WTC11 (cell line): ENCODE measurements around the gene FCN2. TPM values are rescaled to one million over a fixed set of nuclear protein-coding genes. Genes with fewer than 3 reads are reported as not detected.

Experiments used
- ATAC-seq: fragments of 200-7000 bp; cut with Tn5 transposase; 2 replicates; pipeline ENCODE4 v1.10.0; 2021; ENCODE audit warnings: mild to moderate bottlenecking, moderate library complexity
- CTCF ChIA-PET: fragments of 300-600 bp; sonication (Branson Sonifier 250); formaldehyde crosslinking; loops from one replicate; lab custom pipeline; 2021; ENCODE audit warnings: antibody characterized with exemption; lab: Charles Lee
- POLR2A ChIA-PET: fragments of 350-600 bp; sonication (Branson Sonifier 250); formaldehyde crosslinking; loops from one replicate; lab custom pipeline; 2021; ENCODE audit warnings: antibody characterized with exemption; lab: Charles Lee
- DNase-seq: peaks from one replicate; pipeline ENCODE4 v3.0.0; 2021; ENCODE audit warnings: low spot score
- H3K27ac Mint-ChIP-seq: 2 replicates; pipeline ENCODE4 v1.8.0; 2021; ENCODE audit warnings: mixed read lengths
- H3K27me3 Mint-ChIP-seq: 2 replicates; pipeline ENCODE4 v1.8.0; 2021; ENCODE audit warnings: low read depth, mild to moderate bottlenecking, moderate library complexity, mixed read lengths
- H3K36me3 Mint-ChIP-seq: 2 replicates; pipeline ENCODE4 v1.8.0; 2021; ENCODE audit warnings: mixed read lengths
- H3K4me1 Mint-ChIP-seq: 2 replicates; pipeline ENCODE4 v1.8.0; 2022; ENCODE audit warnings: mixed read lengths
- H3K4me3 Mint-ChIP-seq: 2 replicates; pipeline ENCODE4 v1.8.0; 2021; ENCODE audit warnings: mild to moderate bottlenecking, moderate library complexity, mixed read lengths
- H3K9me3 Mint-ChIP-seq: 2 replicates; pipeline ENCODE4 v1.8.0; 2021; ENCODE audit warnings: mixed read lengths
- FOXK1 ChIP-seq: sonication (generic); formaldehyde crosslinking; IDR thresholded peaks from 2 replicates; pipeline ENCODE4 v1.8.0; 2022; ENCODE audit warnings: mild to moderate bottlenecking, moderate library complexity, missing genetic modification reagents
- MYBL2 ChIP-seq: sonication (generic); formaldehyde crosslinking; IDR thresholded peaks from 2 replicates; pipeline ENCODE4 v1.8.1; 2023; ENCODE audit warnings: mild to moderate bottlenecking, moderate library complexity, missing genetic modification reagents
- NR2C2 ChIP-seq: sonication (generic); formaldehyde crosslinking; IDR thresholded peaks from 2 replicates; pipeline ENCODE4 v1.8.0; 2022; ENCODE audit warnings: mild to moderate bottlenecking, missing genetic modification reagents
- PRRX2 ChIP-seq: fragments of 250-450 bp; sonication (Bioruptor Pico); IDR thresholded peaks from 2 replicates; pipeline ENCODE4 v1.8.0; 2021; ENCODE audit warnings: mild to moderate bottlenecking
- RELA ChIP-seq: sonication (generic); formaldehyde crosslinking; IDR thresholded peaks from 2 replicates; pipeline ENCODE4 v1.8.1; 2022; ENCODE audit warnings: missing genetic modification reagents, mild to moderate bottlenecking, borderline replicate concordance
- ZNF138 ChIP-seq: sonication (generic); formaldehyde crosslinking; conservative IDR thresholded peaks from 2 replicates; pipeline ENCODE4 v1.8.1; 2022; ENCODE audit warnings: mild to moderate bottlenecking, moderate library complexity, missing genetic modification reagents
- ZNF423 ChIP-seq: fragments of 250-450 bp; sonication (Bioruptor Pico); IDR thresholded peaks from 2 replicates; pipeline ENCODE4 v2.1.2; 2022; ENCODE audit warnings: mild to moderate bottlenecking, moderate library complexity
- total RNA-seq: library from RNA; stranded (reverse); gene quantifications from 3 replicates; pipeline ENCODE4 v1.2.3, GENCODE V29; 2021
- TF ChIP-seq, protein P1 (sequence below): sonication (generic); formaldehyde crosslinking; IDR thresholded peaks from 2 replicates; pipeline ENCODE4 v1.8.0; 2022; ENCODE audit warnings: missing genetic modification reagents
- TF ChIP-seq, protein P2 (sequence below): sonication (generic); formaldehyde crosslinking; IDR thresholded peaks from 2 replicates; pipeline ENCODE4 v1.8.1; 2023; ENCODE audit warnings: mild to moderate bottlenecking, moderate library complexity, missing genetic modification reagents
- TF ChIP-seq, protein P3 (sequence below): sonication (generic); formaldehyde crosslinking; IDR thresholded peaks from 2 replicates; pipeline ENCODE4 v1.8.0; 2022; ENCODE audit warnings: mild to moderate bottlenecking, missing genetic modification reagents
- TF ChIP-seq, protein P4 (sequence below): sonication (generic); formaldehyde crosslinking; IDR thresholded peaks from 2 replicates; pipeline ENCODE4 v1.8.0; 2023; ENCODE audit warnings: mild to moderate bottlenecking, missing genetic modification reagents
- TF ChIP-seq, protein P5 (sequence below): sonication (generic); formaldehyde crosslinking; IDR thresholded peaks from 2 replicates; pipeline ENCODE4 v1.8.0; 2023; ENCODE audit warnings: missing genetic modification reagents, mild to moderate bottlenecking, borderline replicate concordance

FCN2 gene
- total RNA-seq, 1 experiment from 2014 or later = not detected

DNA sequence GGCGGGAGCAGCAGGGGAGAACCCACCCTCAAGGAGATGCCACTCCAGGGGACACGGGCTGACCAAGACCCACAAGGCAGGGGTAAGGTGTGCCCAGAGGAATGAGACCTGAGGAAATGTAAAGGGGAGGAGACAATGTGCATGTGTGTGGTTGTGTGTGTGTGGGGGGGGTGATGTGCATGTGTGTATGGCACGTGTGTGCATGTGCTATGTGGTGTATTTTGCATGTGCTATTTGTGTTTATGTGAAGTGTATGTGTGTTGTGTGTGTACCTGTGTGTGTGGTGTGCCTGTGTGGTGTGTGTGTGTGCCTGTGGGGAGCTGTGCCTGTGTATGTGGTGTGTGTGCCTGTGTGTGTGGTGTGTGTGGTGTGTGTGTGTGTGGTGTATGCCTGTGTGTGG lies 33.5 kb upstream of the FCN2 start:
- CTCF ChIA-PET = no interaction called here
- Mint-ChIP-seq H3K4me1 (no peaks in the 10 kb centered on the region), H3K9me3 (no peaks in the 10 kb centered on the region), H3K36me3 (peaks cover 4% of the 10 kb centered on the region; the same call in 1 of the 2 replicates), H3K27ac (no peak overlapping the region), H3K4me3 (no peak overlapping the region), H3K27me3 (no peaks in the 10 kb centered on the region)
- POLR2A ChIA-PET = no interaction called here
- no peak for ATAC-seq
- no peak for DNase-seq
- TF ChIP-seq FOXK1 (CRISPR knock-in tag) (no peak), NR2C2 (CRISPR knock-in tag) (no peak), ZNF138 (no peak), MYBL2 (no peak), ZNF423 (CRISPR knock-in tag) (no peak), RELA (CRISPR knock-in tag) (no peak), PRRX2 (CRISPR knock-in tag) (no peak)
- TF ChIP-seq, protein P1, sequence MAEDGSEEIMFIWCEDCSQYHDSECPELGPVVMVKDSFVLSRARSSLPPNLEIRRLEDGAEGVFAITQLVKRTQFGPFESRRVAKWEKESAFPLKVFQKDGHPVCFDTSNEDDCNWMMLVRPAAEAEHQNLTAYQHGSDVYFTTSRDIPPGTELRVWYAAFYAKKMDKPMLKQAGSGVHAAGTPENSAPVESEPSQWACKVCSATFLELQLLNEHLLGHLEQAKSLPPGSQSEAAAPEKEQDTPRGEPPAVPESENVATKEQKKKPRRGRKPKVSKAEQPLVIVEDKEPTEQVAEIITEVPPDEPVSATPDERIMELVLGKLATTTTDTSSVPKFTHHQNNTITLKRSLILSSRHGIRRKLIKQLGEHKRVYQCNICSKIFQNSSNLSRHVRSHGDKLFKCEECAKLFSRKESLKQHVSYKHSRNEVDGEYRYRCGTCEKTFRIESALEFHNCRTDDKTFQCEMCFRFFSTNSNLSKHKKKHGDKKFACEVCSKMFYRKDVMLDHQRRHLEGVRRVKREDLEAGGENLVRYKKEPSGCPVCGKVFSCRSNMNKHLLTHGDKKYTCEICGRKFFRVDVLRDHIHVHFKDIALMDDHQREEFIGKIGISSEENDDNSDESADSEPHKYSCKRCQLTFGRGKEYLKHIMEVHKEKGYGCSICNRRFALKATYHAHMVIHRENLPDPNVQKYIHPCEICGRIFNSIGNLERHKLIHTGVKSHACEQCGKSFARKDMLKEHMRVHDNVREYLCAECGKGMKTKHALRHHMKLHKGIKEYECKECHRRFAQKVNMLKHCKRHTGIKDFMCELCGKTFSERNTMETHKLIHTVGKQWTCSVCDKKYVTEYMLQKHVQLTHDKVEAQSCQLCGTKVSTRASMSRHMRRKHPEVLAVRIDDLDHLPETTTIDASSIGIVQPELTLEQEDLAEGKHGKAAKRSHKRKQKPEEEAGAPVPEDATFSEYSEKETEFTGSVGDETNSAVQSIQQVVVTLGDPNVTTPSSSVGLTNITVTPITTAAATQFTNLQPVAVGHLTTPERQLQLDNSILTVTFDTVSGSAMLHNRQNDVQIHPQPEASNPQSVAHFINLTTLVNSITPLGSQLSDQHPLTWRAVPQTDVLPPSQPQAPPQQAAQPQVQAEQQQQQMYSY (CRISPR knock-in tag) = no peak
- TF ChIP-seq, protein P2, sequence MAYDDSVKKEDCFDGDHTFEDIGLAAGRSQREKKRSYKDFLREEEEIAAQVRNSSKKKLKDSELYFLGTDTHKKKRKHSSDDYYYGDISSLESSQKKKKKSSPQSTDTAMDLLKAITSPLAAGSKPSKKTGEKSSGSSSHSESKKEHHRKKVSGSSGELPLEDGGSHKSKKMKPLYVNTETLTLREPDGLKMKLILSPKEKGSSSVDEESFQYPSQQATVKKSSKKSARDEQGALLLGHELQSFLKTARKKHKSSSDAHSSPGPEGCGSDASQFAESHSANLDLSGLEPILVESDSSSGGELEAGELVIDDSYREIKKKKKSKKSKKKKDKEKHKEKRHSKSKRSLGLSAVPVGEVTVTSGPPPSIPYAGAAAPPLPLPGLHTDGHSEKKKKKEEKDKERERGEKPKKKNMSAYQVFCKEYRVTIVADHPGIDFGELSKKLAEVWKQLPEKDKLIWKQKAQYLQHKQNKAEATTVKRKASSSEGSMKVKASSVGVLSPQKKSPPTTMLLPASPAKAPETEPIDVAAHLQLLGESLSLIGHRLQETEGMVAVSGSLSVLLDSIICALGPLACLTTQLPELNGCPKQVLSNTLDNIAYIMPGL (CRISPR knock-in tag) = no peak
- TF ChIP-seq, protein P3, sequence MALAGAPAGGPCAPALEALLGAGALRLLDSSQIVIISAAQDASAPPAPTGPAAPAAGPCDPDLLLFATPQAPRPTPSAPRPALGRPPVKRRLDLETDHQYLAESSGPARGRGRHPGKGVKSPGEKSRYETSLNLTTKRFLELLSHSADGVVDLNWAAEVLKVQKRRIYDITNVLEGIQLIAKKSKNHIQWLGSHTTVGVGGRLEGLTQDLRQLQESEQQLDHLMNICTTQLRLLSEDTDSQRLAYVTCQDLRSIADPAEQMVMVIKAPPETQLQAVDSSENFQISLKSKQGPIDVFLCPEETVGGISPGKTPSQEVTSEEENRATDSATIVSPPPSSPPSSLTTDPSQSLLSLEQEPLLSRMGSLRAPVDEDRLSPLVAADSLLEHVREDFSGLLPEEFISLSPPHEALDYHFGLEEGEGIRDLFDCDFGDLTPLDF (CRISPR knock-in tag) = no peak
- TF ChIP-seq, protein P4, sequence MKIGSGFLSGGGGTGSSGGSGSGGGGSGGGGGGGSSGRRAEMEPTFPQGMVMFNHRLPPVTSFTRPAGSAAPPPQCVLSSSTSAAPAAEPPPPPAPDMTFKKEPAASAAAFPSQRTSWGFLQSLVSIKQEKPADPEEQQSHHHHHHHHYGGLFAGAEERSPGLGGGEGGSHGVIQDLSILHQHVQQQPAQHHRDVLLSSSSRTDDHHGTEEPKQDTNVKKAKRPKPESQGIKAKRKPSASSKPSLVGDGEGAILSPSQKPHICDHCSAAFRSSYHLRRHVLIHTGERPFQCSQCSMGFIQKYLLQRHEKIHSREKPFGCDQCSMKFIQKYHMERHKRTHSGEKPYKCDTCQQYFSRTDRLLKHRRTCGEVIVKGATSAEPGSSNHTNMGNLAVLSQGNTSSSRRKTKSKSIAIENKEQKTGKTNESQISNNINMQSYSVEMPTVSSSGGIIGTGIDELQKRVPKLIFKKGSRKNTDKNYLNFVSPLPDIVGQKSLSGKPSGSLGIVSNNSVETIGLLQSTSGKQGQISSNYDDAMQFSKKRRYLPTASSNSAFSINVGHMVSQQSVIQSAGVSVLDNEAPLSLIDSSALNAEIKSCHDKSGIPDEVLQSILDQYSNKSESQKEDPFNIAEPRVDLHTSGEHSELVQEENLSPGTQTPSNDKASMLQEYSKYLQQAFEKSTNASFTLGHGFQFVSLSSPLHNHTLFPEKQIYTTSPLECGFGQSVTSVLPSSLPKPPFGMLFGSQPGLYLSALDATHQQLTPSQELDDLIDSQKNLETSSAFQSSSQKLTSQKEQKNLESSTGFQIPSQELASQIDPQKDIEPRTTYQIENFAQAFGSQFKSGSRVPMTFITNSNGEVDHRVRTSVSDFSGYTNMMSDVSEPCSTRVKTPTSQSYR = no peak
- TF ChIP-seq, protein P5, sequence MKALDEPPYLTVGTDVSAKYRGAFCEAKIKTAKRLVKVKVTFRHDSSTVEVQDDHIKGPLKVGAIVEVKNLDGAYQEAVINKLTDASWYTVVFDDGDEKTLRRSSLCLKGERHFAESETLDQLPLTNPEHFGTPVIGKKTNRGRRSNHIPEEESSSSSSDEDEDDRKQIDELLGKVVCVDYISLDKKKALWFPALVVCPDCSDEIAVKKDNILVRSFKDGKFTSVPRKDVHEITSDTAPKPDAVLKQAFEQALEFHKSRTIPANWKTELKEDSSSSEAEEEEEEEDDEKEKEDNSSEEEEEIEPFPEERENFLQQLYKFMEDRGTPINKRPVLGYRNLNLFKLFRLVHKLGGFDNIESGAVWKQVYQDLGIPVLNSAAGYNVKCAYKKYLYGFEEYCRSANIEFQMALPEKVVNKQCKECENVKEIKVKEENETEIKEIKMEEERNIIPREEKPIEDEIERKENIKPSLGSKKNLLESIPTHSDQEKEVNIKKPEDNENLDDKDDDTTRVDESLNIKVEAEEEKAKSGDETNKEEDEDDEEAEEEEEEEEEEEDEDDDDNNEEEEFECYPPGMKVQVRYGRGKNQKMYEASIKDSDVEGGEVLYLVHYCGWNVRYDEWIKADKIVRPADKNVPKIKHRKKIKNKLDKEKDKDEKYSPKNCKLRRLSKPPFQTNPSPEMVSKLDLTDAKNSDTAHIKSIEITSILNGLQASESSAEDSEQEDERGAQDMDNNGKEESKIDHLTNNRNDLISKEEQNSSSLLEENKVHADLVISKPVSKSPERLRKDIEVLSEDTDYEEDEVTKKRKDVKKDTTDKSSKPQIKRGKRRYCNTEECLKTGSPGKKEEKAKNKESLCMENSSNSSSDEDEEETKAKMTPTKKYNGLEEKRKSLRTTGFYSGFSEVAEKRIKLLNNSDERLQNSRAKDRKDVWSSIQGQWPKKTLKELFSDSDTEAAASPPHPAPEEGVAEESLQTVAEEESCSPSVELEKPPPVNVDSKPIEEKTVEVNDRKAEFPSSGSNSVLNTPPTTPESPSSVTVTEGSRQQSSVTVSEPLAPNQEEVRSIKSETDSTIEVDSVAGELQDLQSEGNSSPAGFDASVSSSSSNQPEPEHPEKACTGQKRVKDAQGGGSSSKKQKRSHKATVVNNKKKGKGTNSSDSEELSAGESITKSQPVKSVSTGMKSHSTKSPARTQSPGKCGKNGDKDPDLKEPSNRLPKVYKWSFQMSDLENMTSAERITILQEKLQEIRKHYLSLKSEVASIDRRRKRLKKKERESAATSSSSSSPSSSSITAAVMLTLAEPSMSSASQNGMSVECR (CRISPR knock-in tag) = no peak
- TF ChIP-seq, all 79 proteins: peak for 0
